Measurements from ENCODE around the gene KSR2.

Gene KSR2

GRCh38 chr12:117855165-117855564, 113.6 kb downstream of the KSR2 start:
- FAIRE-seq (no peak), DNase-seq (ENCODE audit: insufficient read length, low spot score) (no peak)
- no peak for TF ChIP-seq POLR2AphosphoS5 (IDR thresholded peaks at IDR 0.05; ENCODE audit: low read depth, low read length)
- no peak for TF ChIP-seq POU2F2 (IDR thresholded peaks at IDR 0.05; ENCODE audit: low read depth, low read length)

- DNase-seq (ENCODE audit: insufficient read length, low spot score) = peak; percentile 22
- peak; percentile 52 for FAIRE-seq
- TF ChIP-seq POLR2AphosphoS5 (IDR thresholded peaks at IDR 0.05; ENCODE audit: low read depth, low read length) (no peak), POLR2A (IDR thresholded peaks at IDR 0.05; ENCODE audit: low read depth, low read length) (no peak), SPI1 (IDR thresholded peaks at IDR 0.05; ENCODE audit: low read depth, low read length) (no peak)
Measured at GRCh38 chr12:117854339-117855012, 114.3 kb downstream of the KSR2 start.

GRCh38 chr12:117853600-117853999, 115.2 kb downstream of the KSR2 start:
- TF ChIP-seq POLR2A (IDR thresholded peaks at IDR 0.05; ENCODE audit: low read depth, low read length) (no peak), POU2F2 (IDR thresholded peaks at IDR 0.05; ENCODE audit: low read depth, low read length) (no peak), POLR2AphosphoS5 (IDR thresholded peaks at IDR 0.05; ENCODE audit: low read depth, low read length) (no peak), TAF1 (IDR thresholded peaks at IDR 0.05; ENCODE audit: low read depth, low read length) (no peak), SPI1 (IDR thresholded peaks at IDR 0.05; ENCODE audit: low read depth, low read length) (no peak), PAX5 (IDR thresholded peaks at IDR 0.05; ENCODE audit: insufficient read depth, low read length, severe bottlenecking) (no peak)
- FAIRE-seq (no peak), DNase-seq (ENCODE audit: insufficient read length, low spot score) (no peak)

DNA sequence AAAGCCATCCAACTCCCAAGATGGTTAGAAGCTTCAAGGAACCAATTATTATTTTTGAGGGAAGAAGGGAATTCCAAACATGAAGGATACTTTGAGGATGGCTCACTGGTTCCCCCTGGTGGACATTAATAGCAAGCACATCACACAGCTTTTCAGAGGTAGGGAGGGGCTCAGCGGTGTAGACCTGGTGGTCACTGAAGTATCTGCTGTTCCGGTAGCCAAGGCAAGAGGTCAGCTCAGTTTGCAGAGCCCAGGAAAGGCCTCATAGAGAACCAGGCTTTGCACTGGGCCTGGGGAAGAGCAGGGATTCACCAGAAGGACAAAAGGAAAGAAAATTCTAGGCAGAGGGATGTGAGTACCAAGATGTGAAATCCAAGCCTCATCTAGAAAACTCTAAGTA, 118.7 kb downstream of the KSR2 start:
- DNase-seq (ENCODE audit: insufficient read length, low spot score) (peak; percentile 31), FAIRE-seq (peak; percentile 89)
- TF ChIP-seq SPI1 (IDR thresholded peaks at IDR 0.05; ENCODE audit: low read depth, low read length) = no peak
- TF ChIP-seq TAF1 (IDR thresholded peaks at IDR 0.05; ENCODE audit: low read depth, low read length) = no peak
- no peak for TF ChIP-seq POU2F2 (IDR thresholded peaks at IDR 0.05; ENCODE audit: low read depth, low read length)
- no peak for TF ChIP-seq PAX5 (IDR thresholded peaks at IDR 0.05; ENCODE audit: insufficient read depth, low read length, severe bottlenecking)
- no peak for TF ChIP-seq POLR2AphosphoS5 (IDR thresholded peaks at IDR 0.05; ENCODE audit: low read depth, low read length)
- no peak for TF ChIP-seq POLR2A (IDR thresholded peaks at IDR 0.05; ENCODE audit: low read depth, low read length)

- no peak for TF ChIP-seq POLR2AphosphoS5 (IDR thresholded peaks at IDR 0.05; ENCODE audit: low read depth, low read length)
- no peak for TF ChIP-seq POLR2A (IDR thresholded peaks at IDR 0.05; ENCODE audit: low read depth, low read length)
- TF ChIP-seq POU2F2 (IDR thresholded peaks at IDR 0.05; ENCODE audit: low read depth, low read length) = no peak
- no peak for TF ChIP-seq PAX5 (IDR thresholded peaks at IDR 0.05; ENCODE audit: insufficient read depth, low read length, severe bottlenecking)
- no peak for TF ChIP-seq TAF1 (IDR thresholded peaks at IDR 0.05; ENCODE audit: low read depth, low read length)
- no peak for TF ChIP-seq SPI1 (IDR thresholded peaks at IDR 0.05; ENCODE audit: low read depth, low read length)
- DNase-seq (ENCODE audit: insufficient read length, low spot score) (no peak), FAIRE-seq (no peak)
Measured at GRCh38 chr12:117847371-117847770, 121.4 kb downstream of the KSR2 start.

DNA sequence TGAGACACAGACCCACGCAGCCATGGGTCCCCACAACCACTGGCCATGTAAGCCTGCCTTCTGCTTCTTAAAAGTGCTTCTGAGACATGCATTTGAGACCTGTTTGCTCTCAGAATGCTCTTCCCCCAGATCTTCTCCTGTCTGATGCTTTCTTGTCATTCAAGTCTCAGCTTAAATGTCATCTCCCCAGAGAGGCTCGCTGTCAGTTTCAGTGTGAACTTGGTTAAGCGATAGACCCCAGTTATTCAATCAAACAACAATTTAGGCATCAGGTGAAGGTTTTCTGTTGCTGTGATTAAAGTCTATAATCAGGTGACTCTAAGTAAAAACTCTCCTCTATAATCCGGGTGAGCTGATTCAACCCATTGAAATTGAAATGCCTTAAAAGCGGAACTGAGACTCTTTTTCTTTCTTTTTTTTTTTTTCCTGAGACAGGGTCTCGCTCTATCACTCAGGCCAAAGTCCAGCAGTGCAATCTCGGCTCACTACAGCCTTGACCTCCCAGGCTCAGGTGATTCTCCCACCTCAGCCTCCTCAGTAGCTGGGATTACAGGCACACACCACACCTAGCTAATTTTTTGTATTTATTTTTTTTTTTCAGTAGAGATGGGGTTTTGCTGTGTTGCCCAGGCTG, 123.4 kb downstream of the KSR2 start:
- no peak for FAIRE-seq
- no peak for DNase-seq (ENCODE audit: insufficient read length, low spot score)

GRCh38 chr12:117844114-117844830, 124.5 kb downstream of the KSR2 start:
- DNase-seq (ENCODE audit: insufficient read length, low spot score) (no peak), FAIRE-seq (no peak)
- TF ChIP-seq POU2F2 (IDR thresholded peaks at IDR 0.05; ENCODE audit: low read depth, low read length) = no peak
- no peak for TF ChIP-seq SPI1 (IDR thresholded peaks at IDR 0.05; ENCODE audit: low read depth, low read length)
- no peak for TF ChIP-seq POLR2A (IDR thresholded peaks at IDR 0.05; ENCODE audit: low read depth, low read length)
- no peak for TF ChIP-seq TAF1 (IDR thresholded peaks at IDR 0.05; ENCODE audit: low read depth, low read length)
- TF ChIP-seq PAX5 (IDR thresholded peaks at IDR 0.05; ENCODE audit: insufficient read depth, low read length, severe bottlenecking) = no peak
- TF ChIP-seq POLR2AphosphoS5 (IDR thresholded peaks at IDR 0.05; ENCODE audit: low read depth, low read length) = no peak

More for the DNA sequence above, 123.4 kb downstream of the KSR2 start:
- TF ChIP-seq PAX5 (IDR thresholded peaks at IDR 0.05; ENCODE audit: insufficient read depth, low read length, severe bottlenecking) = no peak
- no peak for TF ChIP-seq POU2F2 (IDR thresholded peaks at IDR 0.05; ENCODE audit: low read depth, low read length)
- no peak for TF ChIP-seq POLR2A (IDR thresholded peaks at IDR 0.05; ENCODE audit: low read depth, low read length)
- no peak for TF ChIP-seq POLR2AphosphoS5 (IDR thresholded peaks at IDR 0.05; ENCODE audit: low read depth, low read length)
- peak; percentile 93 for TF ChIP-seq SPI1 (IDR thresholded peaks at IDR 0.05; ENCODE audit: low read depth, low read length)

DNA sequence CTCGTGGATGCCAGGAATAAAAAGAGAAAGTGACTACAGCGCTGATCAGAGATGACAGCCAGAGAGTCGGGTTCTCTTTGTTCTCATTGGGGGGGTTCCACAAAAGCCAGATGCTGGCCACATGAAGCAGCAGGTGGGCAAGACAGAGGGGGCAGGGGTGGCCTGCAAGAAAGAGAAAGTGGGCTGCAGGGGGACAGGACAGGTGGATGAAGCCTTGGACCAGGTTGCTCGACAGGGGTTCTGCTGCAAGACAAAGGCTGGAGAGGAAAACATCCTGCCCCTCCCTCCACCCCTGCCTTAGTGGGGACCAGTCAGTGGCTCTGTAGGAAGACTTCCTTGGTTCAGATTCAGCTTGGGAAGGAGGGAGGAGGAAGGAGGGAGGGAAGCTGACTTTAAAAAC, 126.2 kb downstream of the KSR2 start:
- no peak for DNase-seq (ENCODE audit: insufficient read length, low spot score)
- TF ChIP-seq POU2F2 (IDR thresholded peaks at IDR 0.05; ENCODE audit: low read depth, low read length) (no peak), TAF1 (IDR thresholded peaks at IDR 0.05; ENCODE audit: low read depth, low read length) (no peak), PAX5 (IDR thresholded peaks at IDR 0.05; ENCODE audit: insufficient read depth, low read length, severe bottlenecking) (no peak), POLR2A (IDR thresholded peaks at IDR 0.05; ENCODE audit: low read depth, low read length) (no peak), POLR2AphosphoS5 (IDR thresholded peaks at IDR 0.05; ENCODE audit: low read depth, low read length) (no peak), SPI1 (IDR thresholded peaks at IDR 0.05; ENCODE audit: low read depth, low read length) (no peak)
- no peak for FAIRE-seq

DNA sequence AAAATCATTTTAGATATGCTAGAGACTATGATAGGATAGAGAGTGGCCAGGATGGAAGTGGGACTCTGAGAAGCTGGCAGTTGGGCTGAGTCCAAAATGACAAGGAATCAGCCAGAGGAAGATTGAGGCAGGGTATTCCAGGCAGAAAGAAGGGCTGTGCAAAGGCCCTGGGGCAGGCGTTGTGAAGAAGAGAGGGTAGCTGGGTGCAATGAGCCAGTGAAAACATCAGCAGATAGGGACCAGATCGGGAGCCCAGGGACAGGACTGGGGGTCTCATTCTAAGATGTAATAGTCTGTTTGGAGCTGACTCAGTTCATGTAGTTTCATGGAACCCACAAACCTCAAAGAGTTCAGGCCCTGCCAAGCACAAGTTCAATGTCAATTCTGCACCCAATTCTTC, 126.6 kb downstream of the KSR2 start:
- DNase-seq (ENCODE audit: insufficient read length, low spot score) = no peak
- TF ChIP-seq POU2F2 (IDR thresholded peaks at IDR 0.05; ENCODE audit: low read depth, low read length) (no peak), POLR2AphosphoS5 (IDR thresholded peaks at IDR 0.05; ENCODE audit: low read depth, low read length) (no peak), TAF1 (IDR thresholded peaks at IDR 0.05; ENCODE audit: low read depth, low read length) (no peak), POLR2A (IDR thresholded peaks at IDR 0.05; ENCODE audit: low read depth, low read length) (no peak), PAX5 (IDR thresholded peaks at IDR 0.05; ENCODE audit: insufficient read depth, low read length, severe bottlenecking) (no peak), SPI1 (IDR thresholded peaks at IDR 0.05; ENCODE audit: low read depth, low read length) (no peak)
- no peak for FAIRE-seq

Data from GM12891 (cell line).